T-helper 17 cell (primary cell): ENCODE data around the gene EEF2K. TPM values are rescaled to one million over a fixed set of nuclear protein-coding genes. Genes with fewer than 3 reads are reported as not detected.

Source experiments
- ATAC-seq: fragments of 150-1000 bp; cut with Tn5 transposase; 2 replicates; pipeline ENCODE4 v1.10.0; 2021; ENCODE audit warnings: mild to moderate bottlenecking, moderate library complexity
- DNase-seq, 3 donors: peaks; one replicate each; pipeline versions ENCODE4 v3.0.0 to v3.0.0-alpha.2; 2020 to 2021
- H3K9me3 ChIP-seq: one replicate; pipeline ENCODE4 v1.7.0; 2013; ENCODE audit warnings: low read length, mild to moderate bottlenecking; ENCODE audit not compliant: control insufficient read depth, poor library complexity, severe bottlenecking
- H3K27ac Mint-ChIP-seq: one replicate; pipeline ENCODE4 v1.8.0; 2022; ENCODE audit warnings: mild to moderate bottlenecking, moderate library complexity, mixed read lengths
- H3K27me3 Mint-ChIP-seq: one replicate; pipeline ENCODE4 v1.8.0; 2022; ENCODE audit warnings: mixed read lengths
- H3K36me3 Mint-ChIP-seq: one replicate; pipeline ENCODE4 v1.8.0; 2022; ENCODE audit warnings: low read depth, mixed read lengths
- H3K4me1 Mint-ChIP-seq: one replicate; pipeline ENCODE4 v1.8.0; 2022; ENCODE audit warnings: mild to moderate bottlenecking, mixed read lengths
- H3K4me3 Mint-ChIP-seq: one replicate; pipeline ENCODE4 v1.8.0; 2022; ENCODE audit warnings: mild to moderate bottlenecking, moderate library complexity, mixed read lengths
- total RNA-seq, 4 donors: library from RNA in 2 of 4; stranded (reverse) in 2 of 4; gene quantifications; one replicate each; pipeline ENCODE4 v1.2.3 and lab custom pipeline; 2022 to 2026

EEF2K gene
- total RNA-seq, 2 donors from 2014 or later: 14.4 to 14.7 TPM

DNA sequence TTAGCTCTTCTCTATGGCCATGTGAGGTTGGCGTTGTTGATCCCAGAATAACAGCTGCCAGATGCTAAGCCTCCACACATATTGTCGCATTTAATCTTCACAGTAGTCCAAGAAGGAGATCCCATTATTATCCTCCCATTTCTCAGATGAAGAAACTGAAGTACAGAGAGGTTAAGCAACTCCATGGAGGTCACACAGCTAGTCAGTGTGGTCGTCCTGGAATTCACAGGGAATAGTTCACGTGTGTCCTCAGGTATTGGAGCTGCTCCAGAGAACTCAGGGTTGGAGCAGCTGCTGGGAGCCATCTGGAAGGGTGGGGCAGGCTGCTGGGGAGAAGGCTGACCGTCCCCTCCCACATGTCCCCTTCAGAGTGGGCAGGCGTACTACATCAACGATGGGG lies 24.2 kb upstream of the EEF2K start:
- ATAC-seq: no peak
- Mint-ChIP-seq H3K4me3 (no peak overlapping the region), H3K27me3 (no peaks in the 10 kb centered on the region), H3K4me1 (peaks cover 5% of the 10 kb centered on the region), H3K36me3 (peaks cover 2% of the 10 kb centered on the region), H3K27ac (no peak overlapping the region)
- no peak for DNase-seq
- H3K9me3 ChIP-seq: no peaks in the 10 kb centered on the region

DNA sequence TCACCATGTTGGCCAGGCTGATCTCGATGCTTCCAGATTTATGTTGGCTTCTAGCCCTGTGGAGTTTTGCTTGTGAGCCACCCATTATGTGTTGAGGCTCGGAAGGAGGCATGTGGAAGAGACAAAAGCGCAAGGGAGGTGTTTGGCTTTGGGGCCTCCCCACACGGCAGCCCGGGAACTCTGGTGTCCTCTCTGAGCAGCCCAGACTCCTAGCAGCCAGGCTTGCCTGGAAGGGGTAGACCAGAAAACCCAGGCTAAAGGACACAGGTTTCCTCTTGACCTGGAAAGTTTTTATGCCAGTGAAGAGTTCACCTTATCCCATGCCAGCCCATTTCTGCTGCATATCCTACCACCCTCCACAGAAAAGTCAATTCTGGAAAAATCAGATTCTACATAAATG lies 22.7 kb upstream of the EEF2K start:
- Mint-ChIP-seq H3K36me3 (peaks cover 2% of the 10 kb centered on the region), H3K4me3 (no peak overlapping the region), H3K4me1 (peaks cover 11% of the 10 kb centered on the region), H3K27me3 (no peaks in the 10 kb centered on the region), H3K27ac (no peak overlapping the region)
- no peak for DNase-seq
- no peaks in the 10 kb centered on the region for H3K9me3 ChIP-seq
- ATAC-seq: no peak

DNA sequence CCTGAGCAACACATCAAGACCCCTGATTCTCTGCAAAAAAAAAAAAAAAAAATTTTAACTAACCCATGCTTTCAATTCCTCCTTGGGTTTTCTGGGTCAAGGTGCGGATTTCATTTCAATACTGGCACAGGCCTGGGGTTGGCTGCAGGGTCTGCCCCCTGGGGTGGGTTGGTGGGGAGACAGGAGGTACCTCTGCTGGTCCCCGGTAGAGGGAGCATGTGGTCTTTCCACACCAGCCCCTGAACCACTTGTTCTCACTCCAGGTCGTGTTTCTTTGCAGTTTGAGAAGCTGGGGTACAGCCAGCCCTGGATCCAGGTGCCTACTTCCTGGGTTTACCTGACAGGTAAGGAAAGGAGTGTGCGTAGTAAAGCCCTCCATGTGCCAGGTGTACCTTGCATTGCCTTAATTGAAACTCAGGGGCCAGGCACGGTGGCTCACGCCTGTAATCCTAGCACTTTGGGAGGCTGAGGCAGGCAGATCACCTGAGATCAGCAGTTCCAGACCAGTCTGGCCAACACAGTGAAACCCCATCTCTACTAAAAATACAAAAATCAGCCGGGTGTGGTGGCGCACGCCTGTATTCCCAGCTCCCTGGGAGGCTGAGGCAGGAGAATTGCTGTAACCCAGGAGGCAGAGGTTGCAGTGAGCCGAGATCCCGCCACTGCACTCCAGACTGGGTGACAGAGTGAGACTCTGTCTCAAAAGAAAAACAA lies 22.0 kb upstream of the EEF2K start:
- DNase-seq (no peak), ATAC-seq (peak; percentile 27)
- no peaks in the 10 kb centered on the region for H3K27me3 Mint-ChIP-seq
- H3K9me3 ChIP-seq: no peaks in the 10 kb centered on the region
- H3K36me3 Mint-ChIP-seq: no peaks in the 10 kb centered on the region
- H3K4me3 Mint-ChIP-seq: no peak overlapping the region
- H3K27ac Mint-ChIP-seq: peak overlapping the region; percentile 29
- peaks cover 15% of the 10 kb centered on the region for H3K4me1 Mint-ChIP-seq

DNA sequence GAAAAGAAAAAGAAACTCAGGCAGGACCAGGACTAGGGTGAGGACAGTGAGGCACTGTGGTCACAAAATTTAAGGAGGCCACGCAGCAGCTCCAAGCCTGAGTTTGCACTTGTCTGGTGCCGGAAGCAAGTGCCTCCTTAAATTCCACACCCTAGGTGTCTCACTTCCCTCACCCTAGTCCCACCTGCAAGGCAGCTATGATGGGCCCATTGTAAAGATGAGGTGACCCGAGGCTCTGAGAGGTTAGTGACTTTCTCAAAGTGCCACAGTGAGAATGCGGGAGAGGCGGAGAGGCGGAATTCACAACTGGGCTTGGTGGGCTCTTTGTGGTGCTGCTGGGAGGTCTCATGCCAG lies 21.5 kb upstream of the EEF2K start:
- Mint-ChIP-seq H3K27me3 (no peaks in the 10 kb centered on the region), H3K27ac (peak overlapping the region; percentile 29), H3K4me1 (peaks cover 20% of the 10 kb centered on the region), H3K36me3 (no peaks in the 10 kb centered on the region), H3K4me3 (no peak overlapping the region)
- ATAC-seq: no peak
- DNase-seq: no peak
- H3K9me3 ChIP-seq: no peaks in the 10 kb centered on the region

DNA sequence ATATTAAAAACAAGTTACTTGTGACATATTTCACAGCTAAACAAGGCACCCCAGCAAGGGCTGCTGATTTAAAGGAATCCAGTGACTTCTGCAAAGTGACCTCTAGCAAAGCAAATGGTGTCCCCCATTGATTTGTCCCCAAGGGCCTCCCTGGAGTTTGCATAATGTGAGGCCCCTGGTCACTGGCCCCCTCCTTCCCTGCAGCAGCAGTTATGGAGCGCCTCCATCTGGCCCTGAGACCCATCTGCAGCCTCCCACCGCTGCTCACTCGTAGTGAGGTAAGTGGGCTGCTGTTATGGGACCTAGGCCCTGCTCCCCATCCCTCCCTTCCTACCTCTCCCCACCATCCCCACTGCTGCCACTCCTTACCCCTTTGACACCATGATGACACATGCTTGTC lies 19.6 kb upstream of the EEF2K start:
- H3K9me3 ChIP-seq: no peaks in the 10 kb centered on the region
- Mint-ChIP-seq H3K4me3 (no peak overlapping the region), H3K27ac (peak overlapping the region; percentile 97), H3K4me1 (peaks cover 31% of the 10 kb centered on the region), H3K36me3 (no peaks in the 10 kb centered on the region), H3K27me3 (no peaks in the 10 kb centered on the region)
- DNase-seq (no peak), ATAC-seq (no peak)

DNA sequence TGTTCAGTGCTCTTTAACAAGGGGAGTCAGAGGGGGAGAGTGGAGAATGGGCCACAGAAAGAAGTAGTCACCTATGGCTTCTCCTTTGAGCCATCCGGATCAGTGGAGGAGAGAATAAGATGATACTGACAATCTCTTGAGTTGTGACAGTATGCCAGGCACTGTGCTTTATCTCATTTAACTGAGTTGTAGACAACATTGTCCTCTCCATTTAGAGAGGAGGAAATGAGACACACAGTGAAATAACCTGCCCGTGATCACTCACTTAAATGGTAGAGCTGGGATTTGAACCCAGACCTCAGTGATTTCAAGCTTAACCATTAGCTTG lies 17.8 kb upstream of the EEF2K start:
- peak overlapping the region; percentile 97 for H3K27ac Mint-ChIP-seq
- H3K9me3 ChIP-seq: no peaks in the 10 kb centered on the region
- no peaks in the 10 kb centered on the region for H3K36me3 Mint-ChIP-seq
- DNase-seq (no peak), ATAC-seq (no peak)
- peaks cover 41% of the 10 kb centered on the region for H3K4me1 Mint-ChIP-seq
- no peaks in the 10 kb centered on the region for H3K27me3 Mint-ChIP-seq
- peak overlapping the region; percentile 91 for H3K4me3 Mint-ChIP-seq

DNA sequence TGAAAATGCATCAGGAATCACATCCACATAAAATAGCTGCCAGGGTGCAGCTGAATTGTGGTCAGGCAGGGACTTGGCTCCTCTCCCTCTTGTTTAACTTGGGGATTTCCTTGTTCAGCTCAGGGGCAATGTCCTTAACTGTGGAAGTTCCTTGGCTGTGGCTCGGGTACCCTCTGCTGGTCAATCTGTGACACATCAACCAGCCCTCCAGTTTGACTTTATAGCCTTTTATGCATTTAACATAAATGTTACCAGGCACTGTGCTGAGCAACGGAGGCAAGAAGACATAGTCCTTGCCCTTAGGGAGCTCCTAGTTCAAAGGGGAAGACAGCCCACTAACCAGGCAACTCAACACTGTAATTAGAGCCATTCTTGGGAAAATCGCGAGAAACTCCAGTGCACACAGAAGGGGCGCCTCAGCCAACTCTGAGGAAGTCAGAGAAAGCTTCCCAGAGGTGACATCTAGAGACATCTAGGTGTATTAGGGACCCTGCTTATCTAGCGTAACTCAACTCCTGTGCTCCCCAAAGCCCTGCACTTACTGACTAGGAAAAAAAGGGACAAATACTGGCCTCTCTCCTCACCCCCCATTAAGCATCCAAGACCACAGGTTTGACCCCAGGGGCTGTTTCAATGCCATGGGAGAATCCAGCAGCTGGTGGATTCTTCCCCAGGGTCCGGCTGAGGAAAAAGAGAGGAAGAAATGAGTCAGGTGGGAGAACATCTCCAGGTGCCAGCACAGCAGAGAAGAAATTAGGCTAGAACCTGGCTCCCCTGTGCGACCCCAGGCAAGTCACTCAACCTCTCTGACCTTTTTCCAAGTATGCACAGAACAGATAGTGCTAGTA lies 17.3 kb upstream of the EEF2K start:
- ATAC-seq (no peak), DNase-seq (peak; percentile 33 to 53 (median 43))
- peaks cover 46% of the 10 kb centered on the region for H3K4me1 Mint-ChIP-seq
- H3K9me3 ChIP-seq: no peaks in the 10 kb centered on the region
- H3K4me3 Mint-ChIP-seq: peak overlapping the region; percentile 91
- H3K27me3 Mint-ChIP-seq: no peaks in the 10 kb centered on the region
- no peaks in the 10 kb centered on the region for H3K36me3 Mint-ChIP-seq
- peak overlapping the region; percentile 97 for H3K27ac Mint-ChIP-seq

DNA sequence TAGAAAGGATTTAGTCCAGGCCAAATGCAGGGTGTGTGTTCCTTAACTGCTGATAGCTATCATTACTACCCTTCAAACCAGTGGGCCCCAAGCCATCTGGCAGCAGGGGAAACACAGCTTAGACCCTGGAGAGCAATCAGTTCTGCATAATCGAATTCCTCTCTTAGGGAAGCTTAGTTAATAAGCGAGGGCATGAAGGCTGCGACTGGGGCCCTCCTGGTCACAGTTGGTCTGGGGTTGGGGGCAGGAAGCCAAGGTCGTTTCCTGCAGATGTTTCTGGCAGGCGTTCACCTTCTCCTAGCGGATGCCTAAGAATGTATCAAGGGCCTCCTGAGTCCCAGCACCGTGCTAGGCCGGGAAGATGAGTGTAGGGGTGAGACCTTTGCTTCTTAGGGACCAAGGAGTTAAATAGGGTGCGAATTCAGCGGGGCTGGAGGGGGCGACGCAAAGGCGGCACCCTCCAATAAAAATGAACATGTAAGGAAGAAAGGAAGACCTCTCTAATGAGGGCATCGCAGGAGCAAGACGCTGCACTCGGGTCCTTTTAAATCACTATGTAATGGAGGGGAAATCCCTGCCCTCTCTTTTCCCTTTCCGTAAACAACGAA lies 16.5 kb upstream of the EEF2K start:
- no peaks in the 10 kb centered on the region for H3K36me3 Mint-ChIP-seq
- DNase-seq (no peak), ATAC-seq (no peak)
- H3K27me3 Mint-ChIP-seq: no peaks in the 10 kb centered on the region
- no peaks in the 10 kb centered on the region for H3K9me3 ChIP-seq
- peaks cover 46% of the 10 kb centered on the region for H3K4me1 Mint-ChIP-seq
- H3K27ac Mint-ChIP-seq: peak overlapping the region; percentile 97
- peak overlapping the region; percentile 91 for H3K4me3 Mint-ChIP-seq

DNA sequence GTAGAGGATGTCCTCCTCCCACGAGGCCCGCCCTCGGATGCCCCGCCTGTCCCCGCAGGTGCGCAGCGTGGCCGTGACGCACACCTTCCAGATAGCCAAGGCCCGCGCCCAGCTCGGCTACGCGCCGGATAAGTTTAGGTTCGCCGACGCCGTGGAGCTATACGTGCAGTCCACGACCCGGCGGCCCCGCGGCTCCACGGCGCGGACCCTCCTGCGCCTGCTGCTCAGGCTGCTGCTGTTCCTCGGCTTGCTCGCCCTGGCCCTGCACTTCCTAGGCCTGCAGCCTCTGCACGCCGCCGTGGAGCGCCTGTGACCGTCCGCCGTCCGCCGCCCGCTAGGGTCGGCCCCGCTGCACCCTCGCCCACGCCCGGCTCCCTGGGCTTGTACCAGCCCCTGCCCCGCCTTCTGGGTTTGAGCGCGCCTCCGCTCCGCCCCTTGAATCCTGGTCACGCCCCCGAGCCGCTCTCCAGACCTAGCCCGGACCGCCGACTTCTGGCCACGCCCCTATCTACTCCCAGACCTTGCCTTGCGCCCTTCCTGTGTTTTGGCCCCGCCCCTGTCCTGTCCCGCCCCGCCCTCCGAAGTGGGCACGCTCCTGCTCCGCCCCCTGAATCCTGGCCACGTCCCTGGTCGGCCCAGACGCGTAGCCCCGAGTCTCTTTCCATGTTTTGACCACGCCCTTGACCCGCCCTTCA lies 15.8 kb upstream of the EEF2K start:
- DNase-seq (peak; percentile 89 to 93 (median 91)), ATAC-seq (peak; percentile 56)
- no peaks in the 10 kb centered on the region for H3K27me3 Mint-ChIP-seq
- H3K27ac Mint-ChIP-seq: peak overlapping the region; percentile 97
- peak overlapping the region; percentile 91 for H3K4me3 Mint-ChIP-seq
- H3K36me3 Mint-ChIP-seq: no peaks in the 10 kb centered on the region
- peaks cover 50% of the 10 kb centered on the region for H3K4me1 Mint-ChIP-seq
- no peaks in the 10 kb centered on the region for H3K9me3 ChIP-seq

DNA sequence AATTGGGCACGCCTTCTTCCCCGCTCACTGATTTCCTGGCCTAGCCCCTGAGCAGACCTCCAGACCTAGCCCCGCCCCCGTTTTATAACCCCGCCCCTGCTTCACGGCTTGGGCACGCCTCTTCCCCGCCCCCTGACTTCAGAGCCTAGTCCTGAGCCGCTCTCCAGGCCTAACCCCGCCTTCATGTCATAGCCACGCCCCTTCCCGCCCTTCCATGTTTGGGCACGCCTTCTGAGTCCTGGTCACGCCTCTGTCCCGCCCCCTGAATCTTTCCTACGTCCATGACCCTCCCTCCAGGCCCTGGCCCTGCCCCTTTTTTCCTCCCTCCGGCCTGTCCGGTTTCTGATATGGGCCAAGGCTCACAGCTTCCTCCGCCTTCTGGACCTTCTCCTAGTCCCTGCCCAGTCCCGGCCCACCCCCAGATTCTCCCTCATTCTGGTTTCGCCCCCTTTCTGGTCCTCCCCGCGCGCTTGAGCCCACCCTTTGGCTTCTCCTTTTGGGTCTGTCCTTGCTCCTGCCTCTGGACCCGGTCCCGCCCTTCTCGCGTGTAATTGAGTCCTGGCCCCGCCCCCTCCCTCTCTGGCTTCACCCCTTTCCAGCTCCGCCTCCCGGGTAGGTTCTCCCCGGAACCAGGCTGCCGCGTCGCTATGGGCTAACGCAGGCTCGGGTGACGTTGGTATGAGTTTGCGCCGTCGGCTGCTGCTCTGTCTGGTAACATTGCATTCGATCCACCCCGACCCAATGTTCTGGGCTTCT lies 15.1 kb upstream of the EEF2K start:
- Mint-ChIP-seq H3K4me3 (peak overlapping the region; percentile 91), H3K36me3 (peaks cover 4% of the 10 kb centered on the region), H3K27me3 (no peaks in the 10 kb centered on the region), H3K4me1 (peaks cover 55% of the 10 kb centered on the region), H3K27ac (peak overlapping the region; percentile 97)
- H3K9me3 ChIP-seq: no peaks in the 10 kb centered on the region
- DNase-seq (peak; percentile 98 to 100 (median 99)), ATAC-seq (peak; percentile 63)

DNA sequence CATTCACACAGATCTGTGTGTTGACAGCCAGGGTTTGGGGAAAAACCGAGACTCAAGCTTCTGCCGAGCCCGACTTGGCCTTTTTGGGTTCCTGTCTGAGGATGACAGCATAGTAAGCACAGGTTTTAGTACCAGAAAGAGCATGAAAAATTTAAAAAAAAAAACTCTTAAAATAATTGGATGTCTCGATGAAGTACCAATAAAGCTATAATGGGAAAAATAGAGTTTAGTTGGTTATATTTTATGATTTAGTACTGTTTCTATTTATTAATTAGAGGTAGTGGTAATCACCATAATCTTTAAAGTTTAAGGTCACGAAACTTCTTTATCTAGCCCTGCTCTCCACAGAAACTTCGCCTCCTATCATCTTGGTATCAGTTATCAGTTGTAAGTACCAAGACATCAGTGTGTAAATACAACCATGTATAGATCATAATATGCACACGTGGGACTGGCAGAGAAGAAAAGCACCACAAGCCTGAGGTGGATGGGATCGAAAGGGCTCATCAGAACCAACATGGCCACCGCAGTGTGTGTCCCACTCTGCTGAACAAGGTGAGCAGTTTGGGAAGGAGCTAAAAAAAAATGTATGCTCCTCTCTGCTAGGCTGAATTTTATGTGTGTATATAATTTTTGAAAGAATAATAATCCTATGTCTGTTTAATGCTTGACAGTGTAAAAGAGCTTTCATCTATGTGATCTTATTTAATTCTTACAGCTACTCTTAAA lies 14.4 kb upstream of the EEF2K start:
- DNase-seq (peak in 2 of 3 donors; percentile 17 to 23), ATAC-seq (no peak)
- H3K4me3 Mint-ChIP-seq: peak overlapping the region; percentile 91
- peaks cover 4% of the 10 kb centered on the region for H3K36me3 Mint-ChIP-seq
- peaks cover 55% of the 10 kb centered on the region for H3K4me1 Mint-ChIP-seq
- H3K27ac Mint-ChIP-seq: peak overlapping the region; percentile 97
- H3K9me3 ChIP-seq: no peaks in the 10 kb centered on the region
- no peaks in the 10 kb centered on the region for H3K27me3 Mint-ChIP-seq
